Endothelial cell (in vitro differentiated cells): Measurements from ENCODE around the gene DNAAF8. TPM values are rescaled to one million over a fixed set of nuclear protein-coding genes. Genes with fewer than 3 reads are reported as not detected.
"Not testable (repeated sequence)": the region's sequence is repeated elsewhere in the genome, so short reads cannot be mapped to it uniquely, and the experiment has no call there.

Source experiments
- DNase-seq: peaks from one replicate; pipeline ENCODE4 v3.0.0; 2021; ENCODE audit warnings: low spot score
- H3K27ac Mint-ChIP-seq: one replicate; pipeline ENCODE4 v1.8.0; 2021; ENCODE audit warnings: mixed read lengths, inconsistent platforms; ENCODE audit not compliant: unreplicated experiment
- H3K27me3 Mint-ChIP-seq: one replicate; pipeline ENCODE4 v1.8.0; 2021; ENCODE audit warnings: mild to moderate bottlenecking, moderate library complexity, mixed read lengths, inconsistent platforms; ENCODE audit not compliant: unreplicated experiment
- H3K36me3 Mint-ChIP-seq: one replicate; pipeline ENCODE4 v1.8.0; 2021; ENCODE audit warnings: mild to moderate bottlenecking, low read depth, mixed read lengths, inconsistent platforms; ENCODE audit not compliant: unreplicated experiment
- H3K4me1 Mint-ChIP-seq: one replicate; pipeline ENCODE4 v1.8.0; 2021; ENCODE audit warnings: mild to moderate bottlenecking, mixed read lengths, inconsistent platforms; ENCODE audit not compliant: unreplicated experiment
- H3K4me3 Mint-ChIP-seq: one replicate; pipeline ENCODE4 v1.8.0; 2021; ENCODE audit warnings: mild to moderate bottlenecking, mixed read lengths, inconsistent platforms; ENCODE audit not compliant: unreplicated experiment
- H3K9me3 Mint-ChIP-seq: one replicate; pipeline ENCODE4 v1.8.0; 2021; ENCODE audit warnings: mixed read lengths, inconsistent platforms; ENCODE audit not compliant: unreplicated experiment
- total RNA-seq: library from RNA; stranded (reverse); fragmentation: NEBNext Ultra II Directional; extraction: Animal tissue kit (Norgen Biotek cat#: 25700); gene quantifications from one replicate; pipeline ENCODE4 v1.2.1, GENCODE V29; 2021; ENCODE audit not compliant: unreplicated experiment
- TF ChIP-seq, protein P1 (sequence below): fragments of 200-600 bp; sonication (generic); IDR thresholded peaks from one replicate; pipeline ENCODE4 v1.5.0; 2021; ENCODE audit warnings: antibody characterized with exemption; ENCODE audit not compliant: unreplicated experiment

DNAAF8 gene
- total RNA-seq, 1 donor from 2014 or later = 0.18 TPM

GRCh38 chr16:4733747-4734062 lies 632 bp upstream of the DNAAF8 start:
- no peak for DNase-seq
- Mint-ChIP-seq H3K36me3 (peaks cover 8% of the 10 kb centered on the region), H3K9me3 (no peaks in the 10 kb centered on the region), H3K27me3 (peaks cover 6% of the 10 kb centered on the region), H3K4me1 (peaks cover 5% of the 10 kb centered on the region), H3K4me3 (peak overlapping the region; percentile 91), H3K27ac (no peak overlapping the region)
- TF ChIP-seq, protein P1, sequence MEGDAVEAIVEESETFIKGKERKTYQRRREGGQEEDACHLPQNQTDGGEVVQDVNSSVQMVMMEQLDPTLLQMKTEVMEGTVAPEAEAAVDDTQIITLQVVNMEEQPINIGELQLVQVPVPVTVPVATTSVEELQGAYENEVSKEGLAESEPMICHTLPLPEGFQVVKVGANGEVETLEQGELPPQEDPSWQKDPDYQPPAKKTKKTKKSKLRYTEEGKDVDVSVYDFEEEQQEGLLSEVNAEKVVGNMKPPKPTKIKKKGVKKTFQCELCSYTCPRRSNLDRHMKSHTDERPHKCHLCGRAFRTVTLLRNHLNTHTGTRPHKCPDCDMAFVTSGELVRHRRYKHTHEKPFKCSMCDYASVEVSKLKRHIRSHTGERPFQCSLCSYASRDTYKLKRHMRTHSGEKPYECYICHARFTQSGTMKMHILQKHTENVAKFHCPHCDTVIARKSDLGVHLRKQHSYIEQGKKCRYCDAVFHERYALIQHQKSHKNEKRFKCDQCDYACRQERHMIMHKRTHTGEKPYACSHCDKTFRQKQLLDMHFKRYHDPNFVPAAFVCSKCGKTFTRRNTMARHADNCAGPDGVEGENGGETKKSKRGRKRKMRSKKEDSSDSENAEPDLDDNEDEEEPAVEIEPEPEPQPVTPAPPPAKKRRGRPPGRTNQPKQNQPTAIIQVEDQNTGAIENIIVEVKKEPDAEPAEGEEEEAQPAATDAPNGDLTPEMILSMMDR = no peak

DNA sequence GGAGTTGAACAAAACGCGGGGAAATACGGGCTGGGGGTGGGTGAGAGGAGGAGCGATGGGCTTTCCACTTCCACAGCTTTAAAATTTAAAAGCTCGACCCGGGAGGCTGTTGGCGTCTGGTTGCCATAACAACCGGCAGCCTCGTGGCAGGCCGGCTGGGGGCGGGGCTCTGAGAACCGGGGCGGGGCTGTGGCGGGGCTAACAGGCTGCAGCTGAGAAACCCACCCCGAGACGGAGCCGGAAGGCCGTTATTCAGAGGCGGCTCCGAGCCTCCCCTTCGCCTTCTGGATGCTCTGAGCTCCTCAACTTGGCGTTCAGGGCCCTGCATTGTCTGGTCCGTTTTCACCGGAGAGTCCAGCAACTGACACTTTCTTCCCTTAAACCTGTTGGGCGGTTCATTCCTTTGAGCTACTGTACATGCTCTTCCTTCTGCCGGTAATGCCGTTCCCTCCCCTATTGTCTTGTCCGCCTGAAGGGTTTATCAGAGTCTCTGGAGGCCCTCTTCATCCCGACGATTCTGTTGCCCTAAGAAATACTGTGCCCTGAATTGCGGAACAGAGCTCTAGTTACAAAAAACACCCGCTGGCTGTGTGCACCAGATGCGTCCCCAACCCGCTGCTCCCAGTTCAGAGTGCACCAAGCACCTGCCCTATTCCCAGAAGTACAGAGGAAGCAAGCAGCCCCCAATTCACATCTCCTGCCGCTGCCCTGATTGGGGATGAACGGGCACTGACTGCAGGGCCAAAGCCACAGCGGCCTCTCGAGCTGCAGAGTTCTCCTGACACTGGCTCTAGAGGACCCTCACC lies 596 bp downstream of the DNAAF8 start:
- H3K36me3 Mint-ChIP-seq = peaks cover 4% of the 10 kb centered on the region
- TF ChIP-seq, protein P1 = no peak
- no peaks in the 10 kb centered on the region for H3K9me3 Mint-ChIP-seq
- peak overlapping the region; percentile 95 for H3K4me3 Mint-ChIP-seq
- H3K27me3 Mint-ChIP-seq = peaks cover 8% of the 10 kb centered on the region
- H3K27ac Mint-ChIP-seq = peak overlapping the region; percentile 75
- DNase-seq = peak; percentile 91
- peaks cover 5% of the 10 kb centered on the region for H3K4me1 Mint-ChIP-seq

DNA sequence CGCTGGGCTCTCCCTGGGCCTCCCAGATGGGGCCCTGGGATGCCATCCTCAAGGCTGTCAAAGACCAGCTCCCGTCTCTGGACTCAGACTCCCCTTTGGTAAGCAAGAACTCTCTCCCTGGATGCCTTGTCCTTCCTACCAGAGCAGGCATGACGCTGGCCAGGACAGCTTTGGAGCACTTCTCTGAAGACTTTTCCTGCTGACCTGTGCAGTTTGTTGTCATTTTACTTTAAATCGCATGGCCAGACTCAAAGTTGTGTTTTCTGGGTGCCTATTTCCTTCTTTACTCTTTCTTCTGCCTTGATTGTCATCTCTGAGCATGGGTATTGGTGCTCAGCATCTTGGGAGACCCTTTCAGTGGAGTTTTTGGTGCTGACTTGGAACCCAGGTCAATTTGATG lies 2.2 kb downstream of the DNAAF8 start:
- no peak overlapping the region for H3K27ac Mint-ChIP-seq
- peak overlapping the region; percentile 38 for H3K4me3 Mint-ChIP-seq
- peaks cover 8% of the 10 kb centered on the region for H3K27me3 Mint-ChIP-seq
- H3K36me3 Mint-ChIP-seq = peaks cover 4% of the 10 kb centered on the region
- TF ChIP-seq, protein P1 = no peak
- peaks cover 5% of the 10 kb centered on the region for H3K4me1 Mint-ChIP-seq
- DNase-seq = no peak
- no peaks in the 10 kb centered on the region for H3K9me3 Mint-ChIP-seq

- Mint-ChIP-seq H3K4me3 (no peak overlapping the region), H3K27me3 (peaks cover 8% of the 10 kb centered on the region), H3K36me3 (peaks cover 4% of the 10 kb centered on the region), H3K9me3 (no peaks in the 10 kb centered on the region), H3K27ac (no peak overlapping the region), H3K4me1 (peaks cover 5% of the 10 kb centered on the region)
- TF ChIP-seq, protein P1 = no peak
- DNase-seq = no peak
Measured at GRCh38 chr16:4737545-4737944, 3.2 kb downstream of the DNAAF8 start.

GRCh38 chr16:4738370-4738769 lies 4.0 kb downstream of the DNAAF8 start:
- H3K4me1 Mint-ChIP-seq, H3K27ac Mint-ChIP-seq, H3K36me3 Mint-ChIP-seq, H3K9me3 Mint-ChIP-seq, H3K27me3 Mint-ChIP-seq, H3K4me3 Mint-ChIP-seq, DNase-seq: not testable (repeated sequence)
